H9 (cell line): ENCODE measurements around the gene ACTL9. TPM values are rescaled to one million over a fixed set of nuclear protein-coding genes. Genes with fewer than 3 reads are reported as not detected.

Experiments used
- DNase-seq: peaks from one replicate; pipeline ENCODE4 v3.0.0-alpha.2; 2017
- H2AFZ ChIP-seq: one replicate; pipeline ENCODE4 v1.6.1; 2013; ENCODE audit warnings: mild to moderate bottlenecking, low read length, control low read depth, moderate library complexity
- H2AK5ac ChIP-seq: 2 replicates; pipeline ENCODE4 v1.6.1; 2013; ENCODE audit warnings: low read length, control low read depth, mixed read lengths; ENCODE audit not compliant: insufficient read length
- H2BK120ac ChIP-seq: one replicate; pipeline ENCODE4 v1.6.1; 2013; ENCODE audit warnings: low read depth, mild to moderate bottlenecking, low read length, control low read depth, inconsistent platforms; ENCODE audit not compliant: poor library complexity, severe bottlenecking
- H2BK12ac ChIP-seq: 2 replicates; pipeline ENCODE4 v1.6.1; 2013; ENCODE audit warnings: low read length, control low read depth, mixed read lengths, low read depth; ENCODE audit not compliant: insufficient read length
- H2BK15ac ChIP-seq: 2 replicates; pipeline ENCODE4 v1.6.1; 2013; ENCODE audit warnings: low read depth, low read length, control low read depth
- H2BK20ac ChIP-seq: one replicate; pipeline ENCODE4 v1.6.1; 2013; ENCODE audit warnings: low read depth, mild to moderate bottlenecking, low read length, control low read depth, inconsistent platforms; ENCODE audit not compliant: poor library complexity, severe bottlenecking
- H2BK5ac ChIP-seq: 2 replicates; pipeline ENCODE4 v1.6.1; 2013; ENCODE audit warnings: low read length, control low read depth, mixed read lengths; ENCODE audit not compliant: insufficient read length
- H3K14ac ChIP-seq: 2 replicates; pipeline ENCODE4 v1.6.1; 2013; ENCODE audit warnings: low read length, control low read depth; ENCODE audit not compliant: insufficient read depth
- H3K18ac ChIP-seq: 2 replicates; pipeline ENCODE4 v1.6.1; 2013; ENCODE audit warnings: low read depth, mild to moderate bottlenecking, mixed read lengths, low read length, control low read depth; ENCODE audit not compliant: insufficient read length
- H3K23ac ChIP-seq: 2 replicates; pipeline ENCODE4 v1.6.1; 2013; ENCODE audit warnings: low read length, control low read depth, mixed read lengths, low read depth; ENCODE audit not compliant: insufficient read length
- H3K23me2 ChIP-seq: 2 replicates; pipeline ENCODE4 v1.6.1; 2013; ENCODE audit warnings: low read depth, mild to moderate bottlenecking, mixed read lengths, low read length, control low read depth; ENCODE audit not compliant: insufficient read length, poor library complexity, severe bottlenecking
- H3K27ac ChIP-seq: 2 replicates; pipeline ENCODE4 v1.5.1; 2013; ENCODE audit warnings: low read length, control low read depth, mixed read lengths, low read depth; ENCODE audit not compliant: insufficient read length
- H3K27me3 ChIP-seq: 2 replicates; pipeline ENCODE4 v1.6.1; 2013; ENCODE audit warnings: low read length, control low read depth, inconsistent platforms; ENCODE audit not compliant: insufficient read depth
- H3K4ac ChIP-seq: 2 replicates; pipeline ENCODE4 v1.6.1; 2013; ENCODE audit warnings: low read depth, mild to moderate bottlenecking, control low read depth, inconsistent platforms, low read length, moderate library complexity
- H3K4me1 ChIP-seq: 2 replicates; pipeline ENCODE4 v1.6.1; 2013; ENCODE audit warnings: low read length, control low read depth, inconsistent platforms; ENCODE audit not compliant: insufficient read depth
- H3K4me2 ChIP-seq: 2 replicates; pipeline ENCODE4 v1.6.1; 2013; ENCODE audit warnings: low read length, control low read depth, mixed read lengths; ENCODE audit not compliant: insufficient read length, insufficient read depth
- H3K56ac ChIP-seq: 2 replicates; pipeline ENCODE4 v1.6.1; 2013; ENCODE audit warnings: low read depth, mild to moderate bottlenecking, mixed read lengths, low read length, control low read depth; ENCODE audit not compliant: insufficient read length
- H3K79me1 ChIP-seq: 2 replicates; pipeline ENCODE4 v1.6.1; 2013; ENCODE audit warnings: low read depth, mild to moderate bottlenecking, moderate library complexity, low read length, control low read depth, inconsistent platforms; ENCODE audit not compliant: insufficient read depth, poor library complexity, severe bottlenecking
- H3K79me2 ChIP-seq: 2 replicates; pipeline ENCODE4 v1.6.1; 2013; ENCODE audit warnings: low read length, control low read depth, inconsistent platforms; ENCODE audit not compliant: insufficient read depth
- H3K9ac ChIP-seq: 2 replicates; pipeline ENCODE4 v1.6.1; 2013; ENCODE audit warnings: low read length, control low read depth, mixed read lengths; ENCODE audit not compliant: insufficient read length; ENCODE audit errors: extremely low read depth
- H3K9me3 ChIP-seq: one replicate; pipeline ENCODE4 v1.6.1; 2013; ENCODE audit warnings: low read depth, low read length, inconsistent platforms; ENCODE audit not compliant: control insufficient read depth
- H3T11ph ChIP-seq: one replicate; pipeline ENCODE4 v1.6.1; 2013; ENCODE audit warnings: mild to moderate bottlenecking, low read length, control low read depth, inconsistent platforms
- H4K20me1 ChIP-seq: one replicate; pipeline ENCODE4 v1.6.1; 2013; ENCODE audit not compliant: control insufficient read depth, insufficient read length, insufficient read depth
- H4K5ac ChIP-seq: 2 replicates; pipeline ENCODE4 v1.6.1; 2013; ENCODE audit warnings: low read depth, mild to moderate bottlenecking, mixed read lengths, low read length, control low read depth; ENCODE audit not compliant: insufficient read length
- H4K8ac ChIP-seq: replicated peaks from 2 replicates; pipeline ENCODE4 v1.6.1; 2013; ENCODE audit warnings: low read length, control low read depth, mixed read lengths, low read depth; ENCODE audit not compliant: insufficient read length
- H4K91ac ChIP-seq: 2 replicates; pipeline ENCODE4 v1.6.1; 2013; ENCODE audit warnings: low read depth, mild to moderate bottlenecking, moderate library complexity, mixed read lengths, low read length, control low read depth; ENCODE audit not compliant: insufficient read length
- H3K27ac Mint-ChIP-seq, 3 experiments: 2 replicates in 2 of 3; 3 replicates in 1 of 3; pipeline ENCODE4 v1.8.0; 2020 to 2021; ENCODE audit warnings: mixed read lengths in 3 of 3, mild to moderate bottlenecking in 1 of 3, moderate library complexity in 1 of 3
- H3K27me3 Mint-ChIP-seq: 2 replicates; pipeline ENCODE4 v1.8.0; 2021; ENCODE audit warnings: low read depth, mild to moderate bottlenecking, moderate library complexity, mixed read lengths
- H3K36me3 Mint-ChIP-seq, 3 experiments: 2 replicates in 2 of 3; 3 replicates in 1 of 3; pipeline ENCODE4 v1.8.0; 2020 to 2021; ENCODE audit warnings: low read depth in 3 of 3, mixed read lengths in 3 of 3; ENCODE audit not compliant: insufficient read depth in 1 of 3
- H3K4me1 Mint-ChIP-seq, 2 experiments: 2 replicates each; pipeline ENCODE4 v1.8.0; 2020; ENCODE audit warnings: mixed read lengths in 2 of 2
- H3K4me3 Mint-ChIP-seq, 2 experiments: 2 replicates in 1 of 2; 3 replicates in 1 of 2; pipeline ENCODE4 v1.8.0; 2020 to 2021; ENCODE audit warnings: mild to moderate bottlenecking in 2 of 2, mixed read lengths in 2 of 2, moderate library complexity in 1 of 2
- H3K9me3 Mint-ChIP-seq, 2 experiments: 2 replicates in 1 of 2; 3 replicates in 1 of 2; pipeline ENCODE4 v1.8.0; 2020; ENCODE audit warnings: mild to moderate bottlenecking in 2 of 2, mixed read lengths in 2 of 2, moderate library complexity in 1 of 2
- CTCF ChIP-seq: fragments of 200-600 bp; sonication (generic); conservative IDR thresholded peaks from 3 replicates; pipeline ENCODE4 v1.8.0; 2021; ENCODE audit warnings: antibody characterized with exemption, mild to moderate bottlenecking
- WGBS: extraction: QIAGEN DNeasy Blood & Tissue Kit; methylation state at CpG from one replicate; pipeline ENCODE4 v1.1.7; 2013; ENCODE audit warnings: missing lambda C conversion rate, low lambda C conversion rate, mixed read lengths; ENCODE audit not compliant: insufficient read length; ENCODE audit errors: extremely low coverage; 5-methylcytosine and 5-hydroxymethylcytosine counted together
- total RNA-seq: library from RNA; stranded (reverse); gene quantifications from 2 replicates; pipeline ENCODE4 v1.2.1, GENCODE V29; 2021

ACTL9 gene
- total RNA-seq, 1 experiment from 2014 or later = not detected

- no peak overlapping the region for H4K8ac ChIP-seq
- Mint-ChIP-seq H3K4me3 (no peak overlapping the region), H3K27me3 (peaks cover 8% of the 10 kb centered on the region), H3K4me1 (no peaks in the 10 kb centered on the region), H3K9me3 (peaks cover 14 to 38% of the 10 kb centered on the region in 2 experiments), H3K27ac (no peak overlapping the region), H3K36me3 (peaks cover 3 to 6% (median 5%) of the 10 kb centered on the region in 3 experiments; a peak in 4 of 7 replicates)
- no peak overlapping the region for H2BK120ac ChIP-seq
- H3K9me3 ChIP-seq = no peaks in the 10 kb centered on the region
- no peaks in the 10 kb centered on the region for H4K20me1 ChIP-seq
- H2BK20ac ChIP-seq = no peak overlapping the region
- H3T11ph ChIP-seq = no peak overlapping the region
- H4K5ac ChIP-seq = no peak overlapping the region
- DNase-seq = no peak
- no peak overlapping the region for H3K56ac ChIP-seq
- H3K23me2 ChIP-seq = no peaks in the 10 kb centered on the region
- H3K14ac ChIP-seq = no peak overlapping the region
- no peaks in the 10 kb centered on the region for H3K27me3 ChIP-seq
- H3K4ac ChIP-seq = no peak overlapping the region
- H2BK12ac ChIP-seq = no peak overlapping the region
- WGBS = no CpG with 5 or more reads among the region's 3 CpGs
- H3K23ac ChIP-seq = no peak overlapping the region
- H2BK5ac ChIP-seq = no peak overlapping the region
- no peak overlapping the region for H4K91ac ChIP-seq
- H3K79me1 ChIP-seq = no peaks in the 10 kb centered on the region
- H3K4me2 ChIP-seq = no peak overlapping the region
- H2AK5ac ChIP-seq = no peak overlapping the region
- no peak overlapping the region for H3K18ac ChIP-seq
- H2BK15ac ChIP-seq = no peak overlapping the region
- no peak overlapping the region for H2AFZ ChIP-seq
- H3K79me2 ChIP-seq = no peaks in the 10 kb centered on the region
- H3K4me1 ChIP-seq = no peaks in the 10 kb centered on the region
- TF ChIP-seq CTCF = no peak
- no peak overlapping the region for H3K9ac ChIP-seq
- no peak overlapping the region for H3K27ac ChIP-seq
Observed at GRCh38 chr19:8675066-8675465, 23.5 kb downstream of the ACTL9 start.
